Measurements from ENCODE around the gene TLE4.

Gene TLE4

GRCh38 chr9:79667817-79668436 lies 96.2 kb downstream of the TLE4 start:
- DNase-seq (ENCODE audit: low spot score) = no peak
- TF ChIP-seq, protein P1, sequence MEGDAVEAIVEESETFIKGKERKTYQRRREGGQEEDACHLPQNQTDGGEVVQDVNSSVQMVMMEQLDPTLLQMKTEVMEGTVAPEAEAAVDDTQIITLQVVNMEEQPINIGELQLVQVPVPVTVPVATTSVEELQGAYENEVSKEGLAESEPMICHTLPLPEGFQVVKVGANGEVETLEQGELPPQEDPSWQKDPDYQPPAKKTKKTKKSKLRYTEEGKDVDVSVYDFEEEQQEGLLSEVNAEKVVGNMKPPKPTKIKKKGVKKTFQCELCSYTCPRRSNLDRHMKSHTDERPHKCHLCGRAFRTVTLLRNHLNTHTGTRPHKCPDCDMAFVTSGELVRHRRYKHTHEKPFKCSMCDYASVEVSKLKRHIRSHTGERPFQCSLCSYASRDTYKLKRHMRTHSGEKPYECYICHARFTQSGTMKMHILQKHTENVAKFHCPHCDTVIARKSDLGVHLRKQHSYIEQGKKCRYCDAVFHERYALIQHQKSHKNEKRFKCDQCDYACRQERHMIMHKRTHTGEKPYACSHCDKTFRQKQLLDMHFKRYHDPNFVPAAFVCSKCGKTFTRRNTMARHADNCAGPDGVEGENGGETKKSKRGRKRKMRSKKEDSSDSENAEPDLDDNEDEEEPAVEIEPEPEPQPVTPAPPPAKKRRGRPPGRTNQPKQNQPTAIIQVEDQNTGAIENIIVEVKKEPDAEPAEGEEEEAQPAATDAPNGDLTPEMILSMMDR (IDR thresholded peaks at IDR 0.05; ENCODE audit: extremely low read depth, missing control alignments) = no peak

GRCh38 chr9:79668956-79669355 lies 97.2 kb downstream of the TLE4 start:
- TF ChIP-seq, protein P1 (IDR thresholded peaks at IDR 0.05; ENCODE audit: extremely low read depth, missing control alignments) = no peak
- DNase-seq (ENCODE audit: low spot score) = no peak

DNA sequence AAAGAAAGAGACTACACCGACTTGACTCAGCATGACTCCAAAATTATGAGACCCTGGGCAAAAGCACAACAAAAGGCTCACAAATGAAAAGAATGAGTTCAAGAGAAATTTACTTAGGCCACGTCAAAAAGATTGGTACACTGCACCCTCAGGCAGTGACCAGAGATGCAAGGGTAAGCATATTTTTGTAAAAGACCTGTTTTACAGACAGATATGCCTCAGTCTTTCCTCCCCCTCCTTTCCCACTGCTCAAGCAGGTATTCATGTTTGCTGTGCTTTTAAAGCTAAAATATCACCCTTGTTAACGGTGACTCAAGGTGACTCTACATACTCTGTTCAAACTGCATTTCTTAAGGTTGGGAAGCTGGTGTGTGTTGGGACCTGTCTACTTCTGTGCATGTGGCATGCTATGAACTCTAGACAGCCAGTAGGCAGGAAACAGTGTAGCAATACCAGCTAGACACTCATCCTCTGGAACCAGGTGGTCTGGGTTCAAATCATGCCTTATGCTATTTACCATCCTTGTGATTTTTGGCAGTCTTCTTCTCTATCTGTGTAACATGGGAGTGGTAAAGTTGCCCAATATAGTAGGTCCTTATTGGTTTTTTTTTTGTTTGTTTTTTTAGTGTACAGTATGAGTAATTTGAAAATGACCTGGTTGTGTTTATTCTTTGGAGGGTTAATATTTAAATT lies 98.7 kb downstream of the TLE4 start:
- no peak for DNase-seq (ENCODE audit: low spot score)
- TF ChIP-seq, protein P1 (IDR thresholded peaks at IDR 0.05; ENCODE audit: extremely low read depth, missing control alignments) = no peak

DNA sequence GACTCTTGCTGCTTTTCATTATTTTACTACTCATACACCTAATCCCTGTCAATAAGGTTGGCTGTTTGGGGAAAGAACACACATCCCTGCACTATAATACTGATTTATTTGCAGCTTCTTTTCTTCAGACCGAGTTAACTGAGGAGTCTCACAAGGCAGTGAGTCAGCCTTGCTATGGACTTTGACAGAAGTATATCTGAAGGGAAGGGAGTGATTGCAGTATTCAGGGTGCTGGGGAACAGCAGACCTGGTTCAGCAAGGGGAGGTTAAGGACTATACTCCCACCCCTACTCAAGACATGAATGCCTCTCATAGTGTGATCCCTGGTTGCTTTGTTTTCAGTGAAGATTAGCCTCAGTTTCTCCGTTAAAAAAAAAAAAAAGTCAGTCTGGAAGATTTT lies 99.8 kb downstream of the TLE4 start:
- no peak for DNase-seq (ENCODE audit: low spot score)
- TF ChIP-seq, protein P1 (IDR thresholded peaks at IDR 0.05; ENCODE audit: extremely low read depth, missing control alignments) = no peak

- TF ChIP-seq, protein P1 (IDR thresholded peaks at IDR 0.05; ENCODE audit: extremely low read depth, missing control alignments) = no peak
Measured at GRCh38 chr9:79672236-79672635, 100.5 kb downstream of the TLE4 start.

DNA sequence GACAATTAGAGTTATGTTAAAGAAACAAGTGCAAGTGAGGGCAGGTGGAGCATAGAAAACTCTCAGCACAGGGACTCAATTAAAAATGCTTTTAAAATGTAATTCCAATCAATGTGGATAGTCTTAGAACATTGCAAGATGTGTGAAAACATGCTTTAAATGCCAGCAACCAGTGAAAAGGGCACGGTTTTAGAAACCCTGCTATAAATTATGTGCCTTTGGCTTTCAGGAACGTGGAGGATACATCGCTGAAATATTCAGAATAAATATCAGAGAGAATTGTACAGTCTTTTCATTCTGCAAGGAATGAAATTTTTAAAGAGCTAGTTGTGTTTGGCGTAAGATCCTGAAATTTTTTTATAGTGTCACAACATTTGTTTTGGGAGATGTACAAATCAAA lies 101.1 kb downstream of the TLE4 start:
- DNase-seq (ENCODE audit: low spot score) = no peak
- TF ChIP-seq, protein P1 (IDR thresholded peaks at IDR 0.05; ENCODE audit: extremely low read depth, missing control alignments) = no peak

More at GRCh38 chr9:79672236-79672635, 100.5 kb downstream of the TLE4 start:
- DNase-seq (ENCODE audit: low spot score) = no peak

GRCh38 chr9:79673614-79674013 lies 101.8 kb downstream of the TLE4 start:
- DNase-seq (ENCODE audit: low spot score) = peak; percentile 26
- TF ChIP-seq, protein P1 (IDR thresholded peaks at IDR 0.05; ENCODE audit: extremely low read depth, missing control alignments) = no peak

Measured in GM20000 (cell line).